GM18498 (cell line): Measurements from ENCODE around the gene POTEM.
"Not testable (repeated sequence)": the region's sequence is repeated elsewhere in the genome, so short reads cannot be mapped to it uniquely, and the experiment has no call there.

Source experiments
- ATAC-seq: cut with Tn5 transposase; IDR thresholded peaks from one replicate; pipeline ENCODE4 v1.9.1; 2021; ENCODE audit warnings: mild to moderate bottlenecking, moderate library complexity; ENCODE audit not compliant: unreplicated experiment

Gene POTEM

DNA sequence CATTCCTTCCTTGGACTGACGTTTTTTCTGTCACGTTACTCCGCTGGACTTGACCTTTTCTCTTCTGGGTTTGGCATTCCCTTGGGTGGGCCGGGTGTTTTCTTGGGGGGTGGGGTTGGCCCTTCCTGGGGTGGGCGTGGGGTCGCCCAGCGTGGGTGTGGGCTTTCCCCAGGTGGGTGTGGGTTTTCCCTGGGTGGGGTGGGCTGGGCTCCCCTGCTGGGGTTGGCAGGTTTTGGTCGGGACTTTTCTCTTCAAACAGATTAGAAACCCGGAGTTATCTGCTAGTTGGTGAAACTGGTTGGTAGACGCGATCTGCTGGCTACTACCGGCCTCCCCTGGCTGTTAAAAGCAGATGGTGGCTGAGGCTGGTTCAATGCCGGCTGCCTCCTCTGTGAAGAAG, at the start of gene POTEM:
Gene POTEM, plus strand, starts transcription at position 301 of the 400 bp plus-strand sequence. Its CDS starts 52 bp downstream, at position 353.
- ATAC-seq = not testable (repeated sequence)

GRCh38 chr14:18918345-18918744, 48.9 kb upstream of the POTEM start:
- not testable (repeated sequence) for ATAC-seq

- ATAC-seq = not testable (repeated sequence)
Measured at GRCh38 chr14:18920052-18920451, 47.2 kb upstream of the POTEM start.

DNA sequence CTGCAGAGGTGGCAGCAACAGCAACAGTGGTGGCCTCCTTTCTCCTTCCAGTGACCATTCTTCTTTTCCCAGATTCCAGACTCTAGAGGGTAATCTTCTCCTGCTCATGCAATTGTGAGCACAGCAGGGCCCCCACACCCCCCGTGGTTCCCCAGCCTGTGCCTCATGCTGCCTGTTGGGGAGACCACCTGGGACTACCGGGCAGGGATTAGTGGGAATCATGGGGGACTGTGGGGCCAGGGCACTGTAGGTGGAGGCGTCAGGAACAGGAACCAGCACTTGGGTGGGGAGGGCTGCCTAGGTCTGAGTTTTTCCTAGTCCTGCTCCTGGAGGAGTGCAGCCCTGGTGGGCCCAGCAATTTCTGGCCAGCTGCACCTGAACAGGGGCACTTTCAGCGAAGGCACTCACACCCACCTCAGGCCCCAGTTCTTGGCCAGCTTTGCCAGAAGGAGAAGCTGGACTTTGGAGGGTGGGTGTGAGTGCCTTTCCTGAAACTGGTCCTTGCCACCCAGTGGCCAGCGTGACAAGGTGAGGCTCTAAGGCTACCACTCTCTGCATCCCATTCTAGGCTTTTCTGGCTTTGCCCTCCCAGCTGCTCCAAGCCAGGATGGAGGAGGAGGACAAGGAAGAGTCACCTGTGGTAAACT, 46.1 kb upstream of the POTEM start:
- ATAC-seq = not testable (repeated sequence)

DNA sequence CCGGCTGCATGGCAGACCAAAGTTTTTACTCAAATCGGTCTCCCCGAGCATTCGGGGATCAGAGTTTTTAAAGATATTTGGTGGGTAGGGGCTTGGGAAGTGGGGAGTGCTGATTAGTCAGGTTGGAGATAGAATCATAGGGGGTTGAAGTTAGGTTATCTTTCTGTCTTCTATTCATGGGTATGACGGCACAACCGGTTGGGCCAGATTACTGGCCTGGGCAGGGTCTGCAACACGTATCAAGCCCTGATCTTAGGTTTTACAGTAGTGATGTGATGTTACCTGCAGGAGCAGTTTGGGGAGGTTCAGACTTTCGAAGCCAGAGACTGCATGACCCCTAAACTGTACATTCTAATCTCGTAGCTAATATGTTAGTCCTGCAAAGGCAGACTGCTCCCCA, 30.4 kb upstream of the POTEM start:
- not testable (repeated sequence) for ATAC-seq

GRCh38 chr14:18938733-18939132, 28.5 kb upstream of the POTEM start:
- not testable (repeated sequence) for ATAC-seq

- not testable (repeated sequence) for ATAC-seq
Measured at GRCh38 chr14:18949939-18950338, 17.3 kb upstream of the POTEM start.

DNA sequence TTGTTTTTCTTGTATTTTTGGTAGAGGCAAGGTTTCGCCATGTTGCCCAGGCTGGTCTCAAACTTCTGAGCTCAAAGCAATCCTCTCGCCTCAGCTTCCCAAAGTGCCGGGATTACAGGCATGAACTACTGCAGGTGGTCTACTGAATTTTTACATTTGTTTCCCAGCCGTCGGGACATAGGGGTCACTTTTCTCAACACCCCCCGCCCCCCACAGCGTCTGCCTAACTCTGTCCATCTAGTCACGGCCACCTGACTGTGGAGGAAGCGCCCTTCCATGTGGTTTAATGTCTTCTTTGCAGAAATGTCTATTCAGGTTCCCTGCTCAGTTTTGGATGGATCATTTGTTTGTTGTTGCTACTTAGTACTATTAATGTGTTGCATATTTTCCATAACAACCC, 14.1 kb upstream of the POTEM start:
- ATAC-seq = not testable (repeated sequence)

GRCh38 chr14:18955816-18956215, 11.4 kb upstream of the POTEM start:
- not testable (repeated sequence) for ATAC-seq

- ATAC-seq = not testable (repeated sequence)
Measured at GRCh38 chr14:18961576-18961975, 5.7 kb upstream of the POTEM start.

GRCh38 chr14:18962143-18962542, 5.1 kb upstream of the POTEM start:
- ATAC-seq = peak; percentile 88

GRCh38 chr14:18963276-18963675, 4.0 kb upstream of the POTEM start:
- ATAC-seq = not testable (repeated sequence)

- ATAC-seq = not testable (repeated sequence)
Measured at GRCh38 chr14:18964878-18965277, 2.4 kb upstream of the POTEM start.

- ATAC-seq = not testable (repeated sequence)
Measured at GRCh38 chr14:19002566-19002965, 35.3 kb downstream of the POTEM start.

- not testable (repeated sequence) for ATAC-seq
Measured at GRCh38 chr14:19006490-19006889, 39.3 kb downstream of the POTEM start.

- not testable (repeated sequence) for ATAC-seq
Measured at GRCh38 chr14:19007678-19008077, 40.4 kb downstream of the POTEM start.

GRCh38 chr14:19011029-19011428, 43.8 kb downstream of the POTEM start:
- ATAC-seq = not testable (repeated sequence)

GRCh38 chr14:19011703-19012102, 44.5 kb downstream of the POTEM start:
- ATAC-seq = not testable (repeated sequence)

GRCh38 chr14:19015185-19015584, 48.0 kb downstream of the POTEM start:
- ATAC-seq = not testable (repeated sequence)

GRCh38 chr14:19025080-19025589, 57.9 kb downstream of the POTEM start:
- ATAC-seq = not testable (repeated sequence)

GRCh38 chr14:19026649-19027351, 59.6 kb downstream of the POTEM start:
- ATAC-seq = not testable (repeated sequence)

DNA sequence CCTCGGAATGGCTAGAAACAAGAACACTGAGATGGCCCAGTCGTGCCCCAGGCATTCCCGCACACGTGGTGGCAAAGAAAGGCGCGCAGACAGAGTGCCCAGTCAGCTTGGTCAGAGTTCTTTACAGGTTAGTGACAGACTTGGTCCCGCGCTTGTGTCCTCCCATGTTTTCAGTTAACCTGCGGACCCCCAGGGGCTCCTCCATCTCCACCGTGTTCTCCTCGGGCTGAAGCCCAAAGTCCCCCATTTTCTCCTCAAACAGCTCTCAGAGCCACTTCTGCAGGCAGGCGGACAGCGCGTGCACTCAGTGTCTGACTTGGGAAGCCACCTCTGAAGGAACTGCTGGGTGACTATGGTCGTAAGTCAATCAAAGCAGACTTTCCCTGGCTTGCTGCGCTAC, 60.7 kb downstream of the POTEM start:
- ATAC-seq = not testable (repeated sequence)
